Renal cortex interstitium (tissue), 11 donors: ENCODE measurements around the gene NFIC. TPM values are rescaled to one million over a fixed set of nuclear protein-coding genes. Genes with fewer than 3 reads are reported as not detected.

Experiments
- DNase-seq, 11 donors: peaks; one replicate each; pipeline ENCODE4 v3.0.0-alpha.2; 2013; ENCODE audit warnings: low read depth in 9 of 11, low spot score in 4 of 11; ENCODE audit errors: extremely low read depth in 1 of 11
- polyA plus RNA-seq, 3 donors: library from polyadenylated mRNA; unstranded; fragments of 120-200 nt; gene quantifications; one replicate each; pipeline ENCODE4 v1.2.1, GENCODE V29; 2013; ENCODE audit not compliant: insufficient read length in 3 of 3

NFIC gene
- polyA plus RNA-seq, 3 donors: 19.6 to 30.0 (median 28.3) TPM

- no peak for DNase-seq
These were observed 103.5 kb downstream of the NFIC start for GRCh38 chr19:3469638-3470499.

- no peak for DNase-seq
These were observed 104.2 kb downstream of the NFIC start for GRCh38 chr19:3470500-3471128.

GRCh38 chr19:3471954-3472655 lies 105.7 kb downstream of the NFIC start:
- no peak for DNase-seq

- no peak for DNase-seq
These were observed 107.6 kb downstream of the NFIC start for GRCh38 chr19:3474010-3474409.

- DNase-seq: no peak
These were observed 108.2 kb downstream of the NFIC start for GRCh38 chr19:3474614-3475013.

- no peak for DNase-seq
These were observed 109.1 kb downstream of the NFIC start for GRCh38 chr19:3475449-3475848.

- DNase-seq: no peak
These were observed 110.4 kb downstream of the NFIC start for GRCh38 chr19:3476830-3477229.

- no peak for DNase-seq
These were observed 111.1 kb downstream of the NFIC start for GRCh38 chr19:3477506-3477905.

- no peak for DNase-seq
These were observed 111.6 kb downstream of the NFIC start for GRCh38 chr19:3477951-3478350.

GRCh38 chr19:3478409-3479176 lies 112.2 kb downstream of the NFIC start:
- DNase-seq: no peak

- no peak for DNase-seq
These were observed 112.9 kb downstream of the NFIC start for GRCh38 chr19:3479177-3479833.

GRCh38 chr19:3479834-3480215 lies 113.4 kb downstream of the NFIC start:
- DNase-seq: no peak

- peak in 1 of 11 donors; percentile 70 for DNase-seq
These were observed 114.2 kb downstream of the NFIC start, which contains the start of gene SMIM24 for GRCh38 chr19:3480383-3481091. TSS of gene SMIM24 (minus strand) at chr19:3480525. CDS start at chr19:3480463, 62 bp downstream.

GRCh38 chr19:3481241-3482090 lies 115.1 kb downstream of the NFIC start:
- DNase-seq: no peak

- no peak for DNase-seq
These were observed 116.3 kb downstream of the NFIC start for GRCh38 chr19:3482507-3483225.

GRCh38 chr19:3483226-3483628 lies 116.8 kb downstream of the NFIC start, which contains the start of gene SMIM44:
TSS of gene SMIM44 (minus strand) at chr19:3483441. CDS start at chr19:3483403, 38 bp downstream.
- no peak for DNase-seq
